BE2C (cell line): ENCODE data around the gene CEP131.

ENCODE experiments used
- DNase-seq: peaks from one replicate; pipeline ENCODE4 v3.0.0-alpha.2; 2020
- H3K27me3 ChIP-seq: fragments of 250-450 bp; sonication (Bioruptor Pico); 2 replicates; pipeline ENCODE4 v1.5.1; 2020; ENCODE audit warnings: mild to moderate bottlenecking
- H3K36me3 ChIP-seq: fragments of 250-450 bp; sonication (Bioruptor Pico); 2 replicates; pipeline ENCODE4 v1.5.1; 2020; ENCODE audit warnings: mild to moderate bottlenecking
- H3K4me1 ChIP-seq: fragments of 250-450 bp; sonication (Bioruptor Pico); 2 replicates; pipeline ENCODE4 v1.5.1; 2020
- H3K4me3 ChIP-seq: 2 replicates; pipeline ENCODE4 v1.5.1; 2011; ENCODE audit warnings: low read depth, low read length
- H3K9me3 ChIP-seq: fragments of 250-450 bp; sonication (Bioruptor Pico); 2 replicates; pipeline ENCODE4 v1.5.1; 2020
- TF ChIP-seq, protein P1 (sequence below): IDR thresholded peaks from 2 replicates; pipeline ENCODE4 v1.5.1; 2012; ENCODE audit warnings: mild to moderate bottlenecking, low read depth, low read length

Gene CEP131

DNA sequence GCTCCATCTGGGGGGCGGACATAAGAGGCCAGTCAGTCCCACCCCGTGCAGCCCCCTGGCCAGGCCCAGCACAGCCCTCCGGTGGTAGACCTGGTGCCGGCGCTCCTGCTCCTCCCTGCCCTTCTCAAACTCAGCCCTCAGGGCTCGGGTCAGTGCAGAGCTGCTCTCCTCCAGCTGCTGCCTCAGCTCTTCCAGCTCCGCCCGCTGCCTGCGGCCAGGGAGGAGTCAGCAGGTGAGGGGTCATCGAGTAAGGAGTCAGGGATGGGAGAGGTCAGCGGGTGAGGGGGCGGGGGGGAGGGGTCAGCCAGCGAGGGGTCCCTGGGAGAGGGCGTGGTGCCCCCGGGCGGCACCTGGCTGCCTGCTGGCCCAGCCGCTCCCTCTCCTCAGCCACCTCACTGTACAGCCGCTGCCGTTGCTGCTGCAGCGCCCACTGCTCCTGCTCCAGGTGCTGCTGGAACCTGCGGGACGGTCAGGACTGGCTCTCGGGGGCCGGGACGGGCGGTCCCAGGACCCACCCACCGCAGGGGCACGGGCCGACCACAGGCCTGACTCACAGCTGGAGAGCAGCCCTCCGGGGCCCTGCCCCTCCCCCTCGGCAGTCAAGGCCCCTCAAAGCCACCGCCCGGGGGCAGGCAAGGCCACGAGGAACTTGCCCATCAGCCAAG is 30.2 kb downstream of the CEP131 start:
- Histone ChIP-seq H3K27me3 (no peaks in the 10 kb centered on the region), H3K36me3 (peaks cover 10% of the 10 kb centered on the region), H3K4me3 (no peak overlapping the region), H3K4me1 (peaks cover 13% of the 10 kb centered on the region), H3K9me3 (no peaks in the 10 kb centered on the region)
- TF ChIP-seq, protein P1, sequence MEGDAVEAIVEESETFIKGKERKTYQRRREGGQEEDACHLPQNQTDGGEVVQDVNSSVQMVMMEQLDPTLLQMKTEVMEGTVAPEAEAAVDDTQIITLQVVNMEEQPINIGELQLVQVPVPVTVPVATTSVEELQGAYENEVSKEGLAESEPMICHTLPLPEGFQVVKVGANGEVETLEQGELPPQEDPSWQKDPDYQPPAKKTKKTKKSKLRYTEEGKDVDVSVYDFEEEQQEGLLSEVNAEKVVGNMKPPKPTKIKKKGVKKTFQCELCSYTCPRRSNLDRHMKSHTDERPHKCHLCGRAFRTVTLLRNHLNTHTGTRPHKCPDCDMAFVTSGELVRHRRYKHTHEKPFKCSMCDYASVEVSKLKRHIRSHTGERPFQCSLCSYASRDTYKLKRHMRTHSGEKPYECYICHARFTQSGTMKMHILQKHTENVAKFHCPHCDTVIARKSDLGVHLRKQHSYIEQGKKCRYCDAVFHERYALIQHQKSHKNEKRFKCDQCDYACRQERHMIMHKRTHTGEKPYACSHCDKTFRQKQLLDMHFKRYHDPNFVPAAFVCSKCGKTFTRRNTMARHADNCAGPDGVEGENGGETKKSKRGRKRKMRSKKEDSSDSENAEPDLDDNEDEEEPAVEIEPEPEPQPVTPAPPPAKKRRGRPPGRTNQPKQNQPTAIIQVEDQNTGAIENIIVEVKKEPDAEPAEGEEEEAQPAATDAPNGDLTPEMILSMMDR: no peak
- peak; percentile 21 for DNase-seq

DNA sequence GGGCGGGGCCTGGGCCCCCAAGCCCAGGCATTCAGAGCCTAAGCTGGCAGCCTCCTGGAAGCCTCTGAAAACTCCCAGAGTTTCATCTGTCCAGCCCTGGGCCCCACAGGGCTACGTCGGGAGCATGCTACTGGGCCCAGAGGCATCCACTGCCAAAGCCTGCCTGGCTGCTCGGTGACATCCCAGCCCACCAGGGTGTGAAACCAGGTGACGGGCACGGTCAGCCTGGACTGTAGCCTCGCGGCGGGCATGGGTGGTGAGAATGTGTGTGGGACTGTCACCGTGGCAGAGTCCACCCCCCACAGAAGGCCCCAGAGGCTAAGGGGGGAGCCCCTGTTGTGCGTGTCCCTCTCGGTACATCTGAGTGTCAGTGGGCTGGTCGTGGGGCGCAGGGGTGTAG is 31.1 kb downstream of the CEP131 start:
- Histone ChIP-seq H3K27me3 (no peaks in the 10 kb centered on the region), H3K36me3 (peaks cover 10% of the 10 kb centered on the region), H3K9me3 (no peaks in the 10 kb centered on the region), H3K4me3 (no peak overlapping the region), H3K4me1 (peaks cover 13% of the 10 kb centered on the region)
- TF ChIP-seq, protein P1: no peak
- peak; percentile 10 for DNase-seq

DNA sequence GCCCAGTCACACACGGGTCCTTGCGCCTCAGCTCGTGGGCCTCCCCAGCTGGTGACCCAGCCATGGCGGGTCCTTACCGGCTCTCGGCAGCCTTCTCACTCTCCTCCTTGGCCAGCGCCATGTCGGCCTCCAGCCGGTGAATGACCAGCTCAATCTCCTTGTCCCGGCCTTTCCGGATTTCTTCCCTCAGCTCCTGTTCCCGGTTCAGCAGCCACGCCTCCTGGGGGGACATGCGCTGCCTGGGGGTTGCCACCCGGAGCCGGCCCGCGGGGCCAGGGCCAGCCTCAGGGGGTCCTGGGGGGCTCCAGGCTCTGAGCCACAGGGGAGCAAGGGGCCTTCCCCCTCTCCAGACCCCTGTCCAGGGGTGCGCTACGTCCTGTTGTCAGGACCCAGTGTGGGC is 31.6 kb downstream of the CEP131 start:
- Histone ChIP-seq H3K27me3 (no peaks in the 10 kb centered on the region), H3K4me3 (no peak overlapping the region), H3K36me3 (peaks cover 10% of the 10 kb centered on the region), H3K4me1 (peaks cover 13% of the 10 kb centered on the region), H3K9me3 (no peaks in the 10 kb centered on the region)
- DNase-seq: no peak
- TF ChIP-seq, protein P1: no peak

DNA sequence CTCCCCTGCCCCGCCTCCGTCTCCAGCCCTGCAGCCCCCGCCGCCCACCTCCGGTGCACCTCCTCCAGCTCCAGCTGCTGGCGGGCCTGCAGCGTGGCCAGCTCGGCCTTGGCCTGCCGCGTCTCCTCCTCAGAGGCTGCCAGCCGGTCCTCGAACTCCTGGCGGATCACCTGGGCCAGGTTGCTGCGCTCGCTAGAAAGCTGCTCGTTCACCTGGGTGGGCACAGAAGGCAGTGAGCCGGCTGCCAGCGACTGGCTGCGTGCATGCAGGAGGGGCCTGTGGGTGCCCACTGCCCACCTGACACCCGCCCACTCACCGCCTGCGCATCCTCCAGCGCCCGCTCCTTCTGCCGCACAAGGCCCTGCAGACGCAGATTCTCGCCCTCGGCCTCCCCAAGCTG is 32.2 kb downstream of the CEP131 start:
- Histone ChIP-seq H3K27me3 (no peaks in the 10 kb centered on the region), H3K36me3 (peaks cover 10% of the 10 kb centered on the region), H3K4me3 (no peak overlapping the region), H3K9me3 (no peaks in the 10 kb centered on the region), H3K4me1 (peaks cover 13% of the 10 kb centered on the region)
- TF ChIP-seq, protein P1: no peak
- peak; percentile 9 for DNase-seq

- Histone ChIP-seq H3K36me3 (peaks cover 10% of the 10 kb centered on the region), H3K4me3 (no peak overlapping the region), H3K4me1 (peaks cover 13% of the 10 kb centered on the region), H3K9me3 (no peaks in the 10 kb centered on the region), H3K27me3 (no peaks in the 10 kb centered on the region)
- no peak for DNase-seq
- TF ChIP-seq, protein P1: 0 out of 2 replicates have a peak, but pooled peaks have one; percentile 9
Measured at GRCh38 chr17:81189670-81190530, 32.9 kb downstream of the CEP131 start.

GRCh38 chr17:81189016-81189415 is 33.7 kb downstream of the CEP131 start:
- Histone ChIP-seq H3K4me1 (peaks cover 11% of the 10 kb centered on the region), H3K27me3 (no peaks in the 10 kb centered on the region), H3K9me3 (no peaks in the 10 kb centered on the region), H3K4me3 (no peak overlapping the region), H3K36me3 (peaks cover 4% of the 10 kb centered on the region; the same call in 1 of the 2 replicates)
- DNase-seq: no peak
- TF ChIP-seq, protein P1: no peak
